PFSK-1 (cell line): Measurements from ENCODE around the gene SPATA16.

Source experiments
- FOXP2 ChIP-seq: optimal IDR thresholded peaks from 2 replicates; pipeline ENCODE3; 2011; ENCODE audit warnings: borderline replicate concordance, control low read depth, inconsistent platforms; ENCODE audit not compliant: insufficient read depth; ENCODE audit errors: extremely low read length, extremely low read depth
- POLR2AphosphoS5 ChIP-seq: IDR thresholded peaks from 2 replicates; pipeline ENCODE4 v1.6.1; 2012; ENCODE audit warnings: low read depth, mild to moderate bottlenecking, control low read depth, low read length, moderate library complexity
- SIN3A ChIP-seq: IDR thresholded peaks from 2 replicates; pipeline ENCODE4 v1.6.1; 2012; ENCODE audit warnings: mild to moderate bottlenecking, low read length, moderate library complexity, borderline replicate concordance; ENCODE audit not compliant: insufficient read depth
- TAF1 ChIP-seq: IDR thresholded peaks from 2 replicates; pipeline ENCODE4 v1.6.1; 2012; ENCODE audit warnings: low read length, control low read depth, borderline replicate concordance; ENCODE audit not compliant: insufficient read depth
- TF ChIP-seq, protein P1 (sequence below), 2 experiments: IDR thresholded peaks; 2 replicates each; pipeline versions ENCODE4 v1.6.1 to v1.8.0; 2011 to 2012; ENCODE audit warnings: low read depth in 2 of 2, low read length in 2 of 2, control low read depth in 1 of 2, inconsistent platforms in 1 of 2, mild to moderate bottlenecking in 1 of 2, moderate library complexity in 1 of 2; ENCODE audit not compliant: insufficient read depth in 1 of 2

Gene SPATA16

GRCh38 chr3:173135059-173135458, 6.0 kb downstream of the SPATA16 start:
- TF ChIP-seq, protein P1, sequence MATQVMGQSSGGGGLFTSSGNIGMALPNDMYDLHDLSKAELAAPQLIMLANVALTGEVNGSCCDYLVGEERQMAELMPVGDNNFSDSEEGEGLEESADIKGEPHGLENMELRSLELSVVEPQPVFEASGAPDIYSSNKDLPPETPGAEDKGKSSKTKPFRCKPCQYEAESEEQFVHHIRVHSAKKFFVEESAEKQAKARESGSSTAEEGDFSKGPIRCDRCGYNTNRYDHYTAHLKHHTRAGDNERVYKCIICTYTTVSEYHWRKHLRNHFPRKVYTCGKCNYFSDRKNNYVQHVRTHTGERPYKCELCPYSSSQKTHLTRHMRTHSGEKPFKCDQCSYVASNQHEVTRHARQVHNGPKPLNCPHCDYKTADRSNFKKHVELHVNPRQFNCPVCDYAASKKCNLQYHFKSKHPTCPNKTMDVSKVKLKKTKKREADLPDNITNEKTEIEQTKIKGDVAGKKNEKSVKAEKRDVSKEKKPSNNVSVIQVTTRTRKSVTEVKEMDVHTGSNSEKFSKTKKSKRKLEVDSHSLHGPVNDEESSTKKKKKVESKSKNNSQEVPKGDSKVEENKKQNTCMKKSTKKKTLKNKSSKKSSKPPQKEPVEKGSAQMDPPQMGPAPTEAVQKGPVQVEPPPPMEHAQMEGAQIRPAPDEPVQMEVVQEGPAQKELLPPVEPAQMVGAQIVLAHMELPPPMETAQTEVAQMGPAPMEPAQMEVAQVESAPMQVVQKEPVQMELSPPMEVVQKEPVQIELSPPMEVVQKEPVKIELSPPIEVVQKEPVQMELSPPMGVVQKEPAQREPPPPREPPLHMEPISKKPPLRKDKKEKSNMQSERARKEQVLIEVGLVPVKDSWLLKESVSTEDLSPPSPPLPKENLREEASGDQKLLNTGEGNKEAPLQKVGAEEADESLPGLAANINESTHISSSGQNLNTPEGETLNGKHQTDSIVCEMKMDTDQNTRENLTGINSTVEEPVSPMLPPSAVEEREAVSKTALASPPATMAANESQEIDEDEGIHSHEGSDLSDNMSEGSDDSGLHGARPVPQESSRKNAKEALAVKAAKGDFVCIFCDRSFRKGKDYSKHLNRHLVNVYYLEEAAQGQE (IDR thresholded peaks at IDR 0.05; ENCODE audit: insufficient read depth in 1 of 2, low read depth in 2 of 2, low read length in 2 of 2): no peak
- no peak for TF ChIP-seq POLR2AphosphoS5
- TF ChIP-seq TAF1: no peak
- no peak for TF ChIP-seq FOXP2
- no peak for TF ChIP-seq SIN3A

DNA sequence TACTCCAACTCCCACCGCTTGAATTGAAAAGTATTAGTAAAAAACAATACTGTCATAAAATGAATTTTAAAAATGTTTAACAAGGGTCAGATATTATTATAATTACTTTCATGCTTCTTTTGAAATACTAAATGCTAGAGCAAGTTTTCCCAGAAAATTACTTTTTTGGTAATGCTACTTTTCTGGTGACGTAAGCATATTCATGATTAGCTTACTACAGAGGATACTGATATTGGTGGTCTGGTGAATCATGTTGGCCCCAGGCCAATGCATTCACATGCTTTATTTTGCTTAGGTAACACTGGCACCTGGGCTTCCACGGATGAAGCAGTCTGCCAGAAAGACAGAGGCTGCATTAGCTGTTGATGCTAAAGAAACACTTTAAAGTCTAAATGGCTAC, 12.4 kb downstream of the SPATA16 start:
- TF ChIP-seq FOXP2 (no peak), POLR2AphosphoS5 (no peak), TAF1 (no peak), SIN3A (no peak)
- TF ChIP-seq, protein P1 (IDR thresholded peaks at IDR 0.05; ENCODE audit: insufficient read depth in 1 of 2, low read depth in 2 of 2, low read length in 2 of 2): no peak

DNA sequence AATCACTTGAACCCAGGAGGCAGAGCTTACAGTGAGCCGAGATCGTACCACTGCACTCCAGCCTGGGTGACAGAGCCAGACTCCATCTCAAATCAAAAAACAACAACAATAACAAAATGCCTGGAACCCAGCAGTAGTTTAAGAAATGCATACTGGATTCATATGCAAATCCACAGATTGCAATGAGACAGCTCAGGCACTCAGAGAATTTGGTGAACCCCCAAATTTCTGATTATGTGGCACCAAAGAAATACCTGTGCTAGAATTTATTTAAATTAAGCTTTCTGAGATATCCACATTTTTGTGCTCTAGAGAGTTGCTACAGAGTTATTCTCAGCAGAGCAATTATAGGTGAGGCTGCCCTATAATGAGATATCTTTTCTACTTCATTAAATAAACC, 29.7 kb downstream of the SPATA16 start:
- TF ChIP-seq SIN3A (no peak), POLR2AphosphoS5 (no peak)

- TF ChIP-seq FOXP2 (no peak), SIN3A (no peak), TAF1 (no peak), POLR2AphosphoS5 (no peak)
- TF ChIP-seq, protein P1 (IDR thresholded peaks at IDR 0.05; ENCODE audit: insufficient read depth in 1 of 2, low read depth in 2 of 2, low read length in 2 of 2): no peak
These were observed 31.9 kb downstream of the SPATA16 start for GRCh38 chr3:173109143-173109542.

- TF ChIP-seq FOXP2 (no peak), POLR2AphosphoS5 (no peak), SIN3A (no peak), TAF1 (no peak)
- TF ChIP-seq, protein P1 (IDR thresholded peaks at IDR 0.05; ENCODE audit: insufficient read depth in 1 of 2, low read depth in 2 of 2, low read length in 2 of 2): no peak
These were observed 37.6 kb downstream of the SPATA16 start for GRCh38 chr3:173103469-173103868.
